ENCODE results near the gene ANKS1B.

The ANKS1B gene

DNA sequence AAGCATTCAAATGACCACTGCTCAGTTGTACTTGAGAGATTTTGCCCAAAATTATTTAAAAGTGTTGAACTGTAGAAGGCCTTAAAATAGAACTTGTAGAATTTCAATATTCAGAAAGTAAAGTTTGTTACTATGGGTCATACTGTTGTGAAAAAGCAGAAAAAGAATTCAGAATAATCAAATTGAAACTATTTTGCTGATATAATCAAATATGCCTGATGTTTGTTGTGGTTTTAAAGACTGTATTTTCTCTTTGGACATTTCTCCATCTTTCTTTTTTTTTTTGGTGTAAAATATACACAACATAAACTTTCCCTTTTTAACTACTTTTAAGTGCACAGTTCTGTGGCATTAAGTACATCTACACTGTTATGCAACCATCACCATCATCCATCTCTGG lies 964.9 kb downstream of the ANKS1B start:
- no peak overlapping the region for H3K4me3 ChIP-seq (ENCODE audit: low read length, poor library complexity, severe bottlenecking)
- TF ChIP-seq, protein P1, sequence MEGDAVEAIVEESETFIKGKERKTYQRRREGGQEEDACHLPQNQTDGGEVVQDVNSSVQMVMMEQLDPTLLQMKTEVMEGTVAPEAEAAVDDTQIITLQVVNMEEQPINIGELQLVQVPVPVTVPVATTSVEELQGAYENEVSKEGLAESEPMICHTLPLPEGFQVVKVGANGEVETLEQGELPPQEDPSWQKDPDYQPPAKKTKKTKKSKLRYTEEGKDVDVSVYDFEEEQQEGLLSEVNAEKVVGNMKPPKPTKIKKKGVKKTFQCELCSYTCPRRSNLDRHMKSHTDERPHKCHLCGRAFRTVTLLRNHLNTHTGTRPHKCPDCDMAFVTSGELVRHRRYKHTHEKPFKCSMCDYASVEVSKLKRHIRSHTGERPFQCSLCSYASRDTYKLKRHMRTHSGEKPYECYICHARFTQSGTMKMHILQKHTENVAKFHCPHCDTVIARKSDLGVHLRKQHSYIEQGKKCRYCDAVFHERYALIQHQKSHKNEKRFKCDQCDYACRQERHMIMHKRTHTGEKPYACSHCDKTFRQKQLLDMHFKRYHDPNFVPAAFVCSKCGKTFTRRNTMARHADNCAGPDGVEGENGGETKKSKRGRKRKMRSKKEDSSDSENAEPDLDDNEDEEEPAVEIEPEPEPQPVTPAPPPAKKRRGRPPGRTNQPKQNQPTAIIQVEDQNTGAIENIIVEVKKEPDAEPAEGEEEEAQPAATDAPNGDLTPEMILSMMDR (conservative IDR thresholded peaks at IDR 0.05; ENCODE audit: low read length), result no peak
- no peak for TF ChIP-seq EZH2phosphoT487 (IDR thresholded peaks at IDR 0.05; ENCODE audit: borderline replicate concordance)

DNA sequence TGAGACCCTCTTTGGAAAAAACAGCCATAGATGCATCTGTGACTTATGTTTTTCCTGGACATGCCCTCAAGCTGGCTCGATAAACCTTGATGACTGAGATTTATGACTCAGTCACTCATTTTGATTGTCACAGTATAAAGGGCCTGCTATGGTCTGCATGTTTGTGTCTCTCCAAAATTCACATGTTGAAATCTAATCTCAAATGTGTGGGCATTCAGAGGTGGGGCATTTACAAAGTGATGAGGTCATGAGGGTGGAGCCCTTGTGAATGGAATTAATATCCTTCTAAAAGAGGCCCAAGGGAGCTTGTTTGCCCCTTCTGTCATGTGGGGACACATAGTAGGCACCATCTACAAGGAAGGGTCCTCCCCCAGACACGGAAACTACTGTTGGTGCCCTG lies 966.8 kb downstream of the ANKS1B start:
- Histone ChIP-seq H3K4me3 (ENCODE audit: low read length, poor library complexity, severe bottlenecking) (no peak overlapping the region), H3K4me2 (ENCODE audit: low read depth, low read length, poor library complexity, severe bottlenecking) (no peak overlapping the region), H3K36me3 (ENCODE audit: insufficient read depth, low read length) (no peaks in the 10 kb centered on the region), H4K20me1 (ENCODE audit: insufficient read depth, low read length, poor library complexity, severe bottlenecking) (no peaks in the 10 kb centered on the region), H3K79me2 (ENCODE audit: insufficient read depth, low read length) (no peaks in the 10 kb centered on the region), H2AFZ (ENCODE audit: low read length) (no peak overlapping the region), H3K9me2 (replicated peaks; ENCODE audit: low read depth, low read length) (no peaks in the 10 kb centered on the region), H3K4me1 (ENCODE audit: insufficient read depth, low read length, poor library complexity, severe bottlenecking) (no peaks in the 10 kb centered on the region), H3K9ac (ENCODE audit: low read depth, low read length, poor library complexity, severe bottlenecking) (no peak overlapping the region), H3K27me3 (ENCODE audit: insufficient read depth, low read length, poor library complexity, severe bottlenecking) (no peaks in the 10 kb centered on the region), H3K9me3 (ENCODE audit: insufficient read depth, low read depth, low read length) (no peaks in the 10 kb centered on the region), H3F3A (ENCODE audit: low read depth) (no peaks in the 10 kb centered on the region)
- TF ChIP-seq, protein P1 (conservative IDR thresholded peaks at IDR 0.05; ENCODE audit: low read length), result no peak

More for the DNA sequence above, 964.9 kb downstream of the ANKS1B start:
- Histone ChIP-seq H3K4me1 (ENCODE audit: insufficient read depth, low read length, poor library complexity, severe bottlenecking) (no peaks in the 10 kb centered on the region), H3K9me3 (ENCODE audit: insufficient read depth, low read depth, low read length) (no peaks in the 10 kb centered on the region), H3K9me2 (replicated peaks; ENCODE audit: low read depth, low read length) (no peaks in the 10 kb centered on the region), H4K20me1 (ENCODE audit: insufficient read depth, low read length, poor library complexity, severe bottlenecking) (no peaks in the 10 kb centered on the region), H3K4me2 (ENCODE audit: low read depth, low read length, poor library complexity, severe bottlenecking) (no peak overlapping the region), H3K9ac (ENCODE audit: low read depth, low read length, poor library complexity, severe bottlenecking) (no peak overlapping the region), H2AFZ (ENCODE audit: low read length) (no peak overlapping the region), H3K27me3 (ENCODE audit: insufficient read depth, low read length, poor library complexity, severe bottlenecking) (no peaks in the 10 kb centered on the region), H3F3A (ENCODE audit: low read depth) (no peaks in the 10 kb centered on the region), H3K79me2 (ENCODE audit: insufficient read depth, low read length) (no peaks in the 10 kb centered on the region), H3K36me3 (ENCODE audit: insufficient read depth, low read length) (no peaks in the 10 kb centered on the region)

DNA sequence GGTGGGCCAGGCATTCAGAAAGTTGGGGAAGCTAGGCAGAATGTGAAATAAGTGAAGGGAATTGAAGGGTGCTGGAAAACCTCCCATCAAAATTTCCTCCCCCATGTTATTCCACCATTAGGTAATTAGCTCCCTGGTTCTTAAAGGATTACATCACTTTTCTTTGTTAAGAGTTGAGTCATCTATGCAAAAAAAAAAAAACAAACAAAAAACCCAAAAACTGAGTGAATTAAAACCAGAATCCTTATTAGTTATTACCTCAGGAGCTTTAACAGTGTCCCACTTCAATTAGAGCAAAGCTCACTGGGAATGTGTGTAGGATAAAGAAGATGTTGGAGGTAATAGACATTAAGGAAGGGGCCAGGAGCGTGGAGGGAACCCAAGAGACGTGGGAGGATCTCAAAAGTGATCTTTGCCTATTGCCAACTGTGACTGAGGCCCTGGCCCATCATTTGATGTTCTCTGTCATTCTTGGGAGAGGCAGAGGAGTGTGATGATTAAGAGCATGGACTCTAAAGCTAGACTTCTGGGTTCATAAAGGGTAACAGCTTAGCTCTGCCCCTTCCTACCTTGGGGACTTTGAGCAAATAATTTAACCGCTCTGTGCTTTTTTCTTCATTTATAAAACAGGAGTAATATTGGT lies 975.0 kb downstream of the ANKS1B start:
- no peak overlapping the region for H3K9ac ChIP-seq (ENCODE audit: low read depth, low read length, poor library complexity, severe bottlenecking)
- no peaks in the 10 kb centered on the region for H3K9me2 ChIP-seq (replicated peaks; ENCODE audit: low read depth, low read length)

More for the DNA sequence above, 975.0 kb downstream of the ANKS1B start:
- no peaks in the 10 kb centered on the region for H3K27me3 ChIP-seq (ENCODE audit: insufficient read depth, low read length, poor library complexity, severe bottlenecking)
- H3K4me3 ChIP-seq (ENCODE audit: low read length, poor library complexity, severe bottlenecking), result no peak overlapping the region
- no peaks in the 10 kb centered on the region for H3K9me3 ChIP-seq (ENCODE audit: insufficient read depth, low read depth, low read length)
- no peak for TF ChIP-seq EZH2phosphoT487 (IDR thresholded peaks at IDR 0.05; ENCODE audit: borderline replicate concordance)
- TF ChIP-seq, protein P1 (conservative IDR thresholded peaks at IDR 0.05; ENCODE audit: low read length), result no peak
- no peaks in the 10 kb centered on the region for H3K4me1 ChIP-seq (ENCODE audit: insufficient read depth, low read length, poor library complexity, severe bottlenecking)
- H3K36me3 ChIP-seq (ENCODE audit: insufficient read depth, low read length), result no peaks in the 10 kb centered on the region
- H4K20me1 ChIP-seq (ENCODE audit: insufficient read depth, low read length, poor library complexity, severe bottlenecking), result no peaks in the 10 kb centered on the region
- H3F3A ChIP-seq (ENCODE audit: low read depth), result no peaks in the 10 kb centered on the region
- no peak overlapping the region for H3K4me2 ChIP-seq (ENCODE audit: low read depth, low read length, poor library complexity, severe bottlenecking)
- H2AFZ ChIP-seq (ENCODE audit: low read length), result no peak overlapping the region
- H3K79me2 ChIP-seq (ENCODE audit: insufficient read depth, low read length), result no peaks in the 10 kb centered on the region
